Natural killer cell (primary cell): ENCODE results near the gene GALNT10. TPM values are rescaled to one million over a fixed set of nuclear protein-coding genes. Genes with fewer than 3 reads are reported as not detected.
A peak's percentile ranks its signal among the peaks of the same experiment; 100 is the strongest.

Source experiments
- ATAC-seq, 3 donors: fragments of 150-1000 bp in 2 of 3; fragments of 200-7000 bp in 1 of 3; cut with Tn5 transposase; 1 replicate in 1 of 3; 2 replicates in 2 of 3; pipeline ENCODE4 v1.10.0; 2021; ENCODE audit warnings: mild to moderate bottlenecking in 2 of 3, moderate library complexity in 2 of 3
- DNase-seq, 2 donors: peaks; one replicate each; pipeline versions ENCODE4 v3.0.0 to v3.0.0-alpha.2; 2013 to 2021; ENCODE audit warnings: mixed read lengths in 1 of 2
- H3K27ac ChIP-seq: one replicate; pipeline ENCODE4 v1.5.1; 2013; ENCODE audit warnings: mild to moderate bottlenecking, low read length
- H3K27me3 ChIP-seq: one replicate; pipeline ENCODE4 v1.6.1; 2013; ENCODE audit warnings: low read length; ENCODE audit not compliant: control insufficient read depth, insufficient read depth
- H3K36me3 ChIP-seq: one replicate; pipeline ENCODE4 v1.6.1; 2013; ENCODE audit warnings: low read length; ENCODE audit not compliant: control insufficient read depth, insufficient read depth
- H3K4me1 ChIP-seq: one replicate; pipeline ENCODE4 v1.6.1; 2013; ENCODE audit warnings: low read length; ENCODE audit not compliant: control insufficient read depth, insufficient read depth
- H3K4me3 ChIP-seq: one replicate; pipeline ENCODE4 v1.5.1; 2013; ENCODE audit warnings: low read length
- H3K9me3 ChIP-seq: one replicate; pipeline ENCODE4 v1.6.1; 2013; ENCODE audit warnings: low read length; ENCODE audit not compliant: control insufficient read depth, insufficient read depth
- H3K27ac Mint-ChIP-seq, 2 donors: one replicate each; pipeline ENCODE4 v1.8.0; 2022; ENCODE audit warnings: mild to moderate bottlenecking in 2 of 2, mixed read lengths in 2 of 2, moderate library complexity in 1 of 2
- H3K27me3 Mint-ChIP-seq, 2 donors: one replicate each; pipeline ENCODE4 v1.8.0; 2022; ENCODE audit warnings: low read depth in 2 of 2, mixed read lengths in 2 of 2
- H3K36me3 Mint-ChIP-seq: one replicate; pipeline ENCODE4 v1.8.0; 2022; ENCODE audit warnings: mixed read lengths
- H3K4me1 Mint-ChIP-seq, 2 donors: one replicate each; pipeline ENCODE4 v1.8.0; 2022; ENCODE audit warnings: mixed read lengths in 2 of 2
- H3K4me3 Mint-ChIP-seq: one replicate; pipeline ENCODE4 v1.8.0; 2022; ENCODE audit warnings: mild to moderate bottlenecking, moderate library complexity, mixed read lengths
- H3K9me3 Mint-ChIP-seq, 2 donors: one replicate each; pipeline ENCODE4 v1.8.0; 2022; ENCODE audit warnings: mixed read lengths in 2 of 2
- CTCF ChIP-seq: fragments of 200-600 bp; IDR thresholded peaks from one replicate; pipeline ENCODE4 v1.8.0; 2022; ENCODE audit warnings: antibody characterized with exemption
- WGBS: methylation state at CpG from one replicate; pipeline ENCODE4 v1.1.7; 2013; ENCODE audit warnings: missing lambda C conversion rate; ENCODE audit not compliant: insufficient coverage; 5-methylcytosine and 5-hydroxymethylcytosine counted together
- intact Hi-C: fragments of 100-400 bp; cut with micrococcal nuclease; formaldehyde crosslinking; loops from one replicate; pipeline ENCODE4 v1.14.2; 2022
- total RNA-seq, 4 donors: library from RNA; stranded (reverse); fragments of 120-200 nt in 1 of 4; gene quantifications; one replicate each; pipeline versions ENCODE4 v1.2.3 to v1.2.4, GENCODE V29; 2013 to 2022

GALNT10 gene
- total RNA-seq, 3 donors from 2014 or later (not counting 1 experiment from before 2014, with no cell fraction given), result 77.0 to 92.6 (median 77.6) TPM

- intact Hi-C loops, result no loop called here
- peaks cover 45 to 67% of the 10 kb centered on the region in 2 donors for H3K4me1 Mint-ChIP-seq
- H3K27me3 Mint-ChIP-seq, result no peaks in the 10 kb centered on the region
- H3K27ac Mint-ChIP-seq, result peak overlapping the region; percentile 86 to 89
- no peak overlapping the region for H3K4me3 Mint-ChIP-seq
- peaks cover 0 to 2% of the 10 kb centered on the region in 2 donors for H3K9me3 Mint-ChIP-seq
- Histone ChIP-seq H3K36me3 (peaks cover 9% of the 10 kb centered on the region), H3K4me3 (no peak overlapping the region), H3K9me3 (no peaks in the 10 kb centered on the region), H3K27ac (peak overlapping the region; percentile 48), H3K27me3 (no peaks in the 10 kb centered on the region), H3K4me1 (peaks cover 11% of the 10 kb centered on the region)
- ATAC-seq (no peak), DNase-seq (no peak)
- H3K36me3 Mint-ChIP-seq, result peaks cover 18% of the 10 kb centered on the region
- WGBS, result 100% methylated on average over 2 of the region's 2 CpGs
- no peak for TF ChIP-seq CTCF
These were observed 31.9 kb downstream of the GALNT10 start for GRCh38 chr5:154222414-154222813.

- Histone ChIP-seq H3K4me3 (no peak overlapping the region), H3K27ac (no peak overlapping the region), H3K4me1 (peaks cover 10% of the 10 kb centered on the region), H3K9me3 (peaks cover 4% of the 10 kb centered on the region), H3K36me3 (peaks cover 9% of the 10 kb centered on the region), H3K27me3 (no peaks in the 10 kb centered on the region)
- 94% methylated on average over 3 of the region's 3 CpGs for WGBS
- H3K27ac Mint-ChIP-seq, result peak overlapping the region; percentile 86 to 89
- DNase-seq, result peak in 1 of 2 donors; percentile 24
- no peak for ATAC-seq
- no peaks in the 10 kb centered on the region for H3K27me3 Mint-ChIP-seq
- intact Hi-C loops, result no loop called here
- no peak overlapping the region for H3K4me3 Mint-ChIP-seq
- peaks cover 26% of the 10 kb centered on the region for H3K36me3 Mint-ChIP-seq
- no peak for TF ChIP-seq CTCF
- H3K9me3 Mint-ChIP-seq, result peaks cover 0 to 2% of the 10 kb centered on the region in 2 donors
- peaks cover 50 to 67% of the 10 kb centered on the region in 2 donors for H3K4me1 Mint-ChIP-seq
These were observed 32.8 kb downstream of the GALNT10 start for GRCh38 chr5:154223320-154223719.

GRCh38 chr5:154227090-154227489, 36.6 kb downstream of the GALNT10 start:
- intact Hi-C loops, result no loop called here
- no peak overlapping the region for H3K4me3 Mint-ChIP-seq
- ATAC-seq, result no peak
- H3K9me3 ChIP-seq, result peaks cover 4% of the 10 kb centered on the region
- H3K27me3 ChIP-seq, result no peaks in the 10 kb centered on the region
- H3K36me3 Mint-ChIP-seq, result peaks cover 25% of the 10 kb centered on the region
- peaks cover 0 to 2% of the 10 kb centered on the region in 2 donors for H3K9me3 Mint-ChIP-seq
- no peak overlapping the region for H3K27ac ChIP-seq
- no peak overlapping the region for H3K4me3 ChIP-seq
- no peak overlapping the region for H3K27ac Mint-ChIP-seq
- DNase-seq, result no peak
- TF ChIP-seq CTCF, result no peak
- no peaks in the 10 kb centered on the region for H3K27me3 Mint-ChIP-seq
- peaks cover 54 to 67% of the 10 kb centered on the region in 2 donors for H3K4me1 Mint-ChIP-seq
- H3K36me3 ChIP-seq, result peaks cover 2% of the 10 kb centered on the region
- peaks cover 6% of the 10 kb centered on the region for H3K4me1 ChIP-seq
- WGBS, result 88% methylated on average over 1 of the region's 2 CpGs

GRCh38 chr5:154228696-154229095, 38.2 kb downstream of the GALNT10 start:
- no peaks in the 10 kb centered on the region for H3K27me3 Mint-ChIP-seq
- Histone ChIP-seq H3K9me3 (peaks cover 4% of the 10 kb centered on the region), H3K4me1 (peaks cover 11% of the 10 kb centered on the region), H3K27ac (no peak overlapping the region), H3K4me3 (no peak overlapping the region), H3K27me3 (no peaks in the 10 kb centered on the region), H3K36me3 (peaks cover 2% of the 10 kb centered on the region)
- ATAC-seq, result no peak
- TF ChIP-seq CTCF, result no peak
- H3K9me3 Mint-ChIP-seq, result peaks cover 0 to 2% of the 10 kb centered on the region in 2 donors
- no peak for DNase-seq
- 50% methylated on average over 4 of the region's 4 CpGs for whole genome bisulfite sequencing
- H3K27ac Mint-ChIP-seq, result peak overlapping the region in 1 of 2 donors; percentile 6
- H3K4me3 Mint-ChIP-seq, result no peak overlapping the region
- peaks cover 54 to 64% of the 10 kb centered on the region in 2 donors for H3K4me1 Mint-ChIP-seq
- H3K36me3 Mint-ChIP-seq, result peaks cover 25% of the 10 kb centered on the region
- intact Hi-C loops, result no loop called here
